GM23338 (cell line): Measurements from ENCODE around the gene TMC3. TPM values are rescaled to one million over a fixed set of nuclear protein-coding genes. Genes with fewer than 3 reads are reported as not detected.

Source experiments
- ATAC-seq: fragments of 200-7000 bp; cut with Tn5 transposase; 3 replicates; pipeline ENCODE4 v1.9.1; 2020
- DNase-seq: peaks from one replicate; pipeline ENCODE4 v3.0.0-alpha.2; 2015; ENCODE audit warnings: low spot score
- H2AFZ ChIP-seq: fragments of 200-600 bp; sonication (generic); 2 replicates; pipeline ENCODE4 v1.8.0; 2016; ENCODE audit warnings: antibody characterized with exemption, mild to moderate bottlenecking, moderate library complexity
- H3F3A ChIP-seq: fragments of 200-600 bp; sonication (generic); replicated peaks from 2 replicates; pipeline ENCODE4 v1.8.0; 2017; ENCODE audit warnings: antibody characterized with exemption, mixed run types, low read depth
- H3K27ac ChIP-seq: fragments of 200-600 bp; sonication (generic); 2 replicates; pipeline ENCODE4 v1.6.1; 2016; ENCODE audit warnings: low read depth
- H3K27me3 ChIP-seq: fragments of 200-600 bp; sonication (generic); 2 replicates; pipeline ENCODE4 v1.8.0; 2016; ENCODE audit warnings: mild to moderate bottlenecking, mixed run types, moderate library complexity; ENCODE audit not compliant: insufficient read depth
- H3K36me3 ChIP-seq: fragments of 200-600 bp; sonication (generic); 2 replicates; pipeline ENCODE4 v1.8.0; 2016; ENCODE audit warnings: mild to moderate bottlenecking; ENCODE audit not compliant: insufficient read depth
- H3K4me1 ChIP-seq: fragments of 200-600 bp; sonication (generic); 2 replicates; pipeline ENCODE4 v1.8.0; 2016; ENCODE audit warnings: mild to moderate bottlenecking, moderate library complexity; ENCODE audit not compliant: insufficient read depth
- H3K4me2 ChIP-seq: fragments of 200-600 bp; sonication (generic); 2 replicates; pipeline ENCODE4 v1.7.1; 2017; ENCODE audit warnings: mixed run types
- H3K4me3 ChIP-seq: fragments of 200-600 bp; sonication (generic); 2 replicates; pipeline ENCODE4 v1.6.1; 2016; ENCODE audit warnings: mixed run types
- H3K79me2 ChIP-seq: fragments of 200-600 bp; sonication (generic); replicated peaks from 2 replicates; pipeline ENCODE4 v1.8.0; 2017; ENCODE audit warnings: mild to moderate bottlenecking; ENCODE audit not compliant: insufficient read depth
- H3K9me2 ChIP-seq: fragments of 200-600 bp; sonication (generic); 2 replicates; pipeline ENCODE4 v1.8.0; 2017; ENCODE audit not compliant: insufficient read depth
- H4K20me1 ChIP-seq: fragments of 200-600 bp; sonication (generic); replicated peaks from 2 replicates; pipeline ENCODE4 v1.8.0; 2017; ENCODE audit warnings: mild to moderate bottlenecking; ENCODE audit not compliant: insufficient read depth
- H3K27ac Mint-ChIP-seq: 2 replicates; pipeline ENCODE4 v1.8.0; 2020; ENCODE audit warnings: inconsistent platforms, mild to moderate bottlenecking, moderate library complexity, mixed read lengths
- H3K27me3 Mint-ChIP-seq: 3 replicates; pipeline ENCODE4 v1.8.0; 2022; ENCODE audit warnings: low read depth, mild to moderate bottlenecking, moderate library complexity, mixed read lengths, inconsistent platforms; ENCODE audit not compliant: insufficient read depth, poor library complexity
- H3K36me3 Mint-ChIP-seq: 3 replicates; pipeline ENCODE4 v1.8.0; 2021; ENCODE audit warnings: low read depth, mild to moderate bottlenecking, inconsistent platforms, moderate library complexity, mixed read lengths
- H3K4me1 Mint-ChIP-seq: 3 replicates; pipeline ENCODE4 v1.8.0; 2020; ENCODE audit warnings: mild to moderate bottlenecking, inconsistent platforms, mixed read lengths
- H3K4me3 Mint-ChIP-seq: 3 replicates; pipeline ENCODE4 v1.8.0; 2021; ENCODE audit warnings: moderate library complexity, mild to moderate bottlenecking, inconsistent platforms, mixed read lengths
- H3K9me3 Mint-ChIP-seq: 3 replicates; pipeline ENCODE4 v1.8.0; 2020; ENCODE audit warnings: moderate library complexity, mild to moderate bottlenecking, inconsistent platforms, mixed read lengths
- EZH2phosphoT487 ChIP-seq: fragments of 200-600 bp; sonication (generic); IDR thresholded peaks from one replicate; pipeline ENCODE4 v1.8.1; 2018; ENCODE audit warnings: antibody characterized with exemption; ENCODE audit not compliant: unreplicated experiment
- JUNB ChIP-seq: IDR thresholded peaks from one replicate; pipeline ENCODE4 v1.6.1; 2016; ENCODE audit warnings: antibody characterized with exemption; ENCODE audit not compliant: unreplicated experiment
- NANOG ChIP-seq: IDR thresholded peaks from 2 replicates; pipeline ENCODE4 v1.6.1; 2016; ENCODE audit warnings: antibody characterized with exemption, borderline replicate concordance
- POLR2AphosphoS5 ChIP-seq: IDR thresholded peaks from 2 replicates; pipeline ENCODE4 v1.6.1; 2016; ENCODE audit warnings: antibody characterized with exemption, low read depth
- STAT1 ChIP-seq: IDR thresholded peaks from one replicate; pipeline ENCODE4 v1.6.1; 2016; ENCODE audit warnings: antibody characterized with exemption; ENCODE audit not compliant: unreplicated experiment
- ZNF331 ChIP-seq: fragments of 250-450 bp; sonication (Bioruptor Pico); IDR thresholded peaks from 2 replicates; pipeline ENCODE4 v1.5.0; 2020; ENCODE audit warnings: low read depth, mild to moderate bottlenecking, moderate library complexity
- polyA plus RNA-seq: library from polyadenylated mRNA; unstranded; fragments of >200 nt; fragmentation: Nextera tagmentation; extraction: Ambion mirVana; gene quantifications from 2 replicates; pipeline ENCODE4 v1.2.1, GENCODE V29; 2016
- total RNA-seq: library from RNA; depleted of rRNA; stranded (reverse); fragments of >200 nt; shearing (Covaris generic); gene quantifications from 2 replicates; pipeline ENCODE4 v1.2.3, GENCODE V29; 2014
- TF ChIP-seq, protein P1 (sequence below), 2 experiments: fragments of 200-600 bp in 1 of 2; sonication (generic) in 1 of 2; conservative IDR thresholded peaks; 2 replicates each; pipeline versions ENCODE4 v1.5.1 to v1.6.1; 2016 to 2017; ENCODE audit warnings: antibody characterized with exemption in 2 of 2, low read depth in 2 of 2, mild to moderate bottlenecking in 2 of 2, moderate library complexity in 1 of 2
- TF ChIP-seq, protein P2 (sequence below): IDR thresholded peaks from 2 replicates; pipeline ENCODE4 v1.6.1; 2016; ENCODE audit warnings: antibody characterized with exemption
- TF ChIP-seq, protein P3 (sequence below): fragments of 250-450 bp; sonication (Bioruptor Pico); IDR thresholded peaks from 2 replicates; pipeline ENCODE4 v1.5.0; 2020; ENCODE audit warnings: mild to moderate bottlenecking, moderate library complexity

Gene TMC3
- total and polyA plus RNA-seq, 2 experiments from 2014 or later = 0.10 TPM; not detected in 1

DNA sequence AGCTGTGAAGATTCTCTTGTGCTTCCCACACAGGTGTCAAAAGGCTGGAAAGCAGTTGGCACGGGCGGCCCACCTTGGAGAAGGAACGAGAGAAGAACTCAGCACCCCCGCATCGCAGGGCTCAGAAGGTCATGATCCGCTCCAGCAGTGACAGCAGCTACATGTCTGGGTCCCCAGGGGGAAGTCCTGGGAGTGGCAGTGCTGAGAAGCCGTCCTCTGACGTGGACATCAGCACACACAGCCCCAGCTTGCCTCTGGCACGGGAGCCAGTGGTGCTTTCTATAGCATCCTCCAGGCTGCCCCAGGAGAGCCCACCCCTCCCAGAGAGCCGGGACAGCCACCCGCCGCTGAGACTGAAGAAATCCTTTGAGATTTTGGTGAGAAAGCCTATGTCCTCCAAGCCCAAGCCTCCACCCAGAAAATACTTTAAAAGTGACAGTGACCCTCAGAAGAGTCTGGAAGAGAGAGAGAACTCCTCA lies 81.5 kb downstream of the TMC3 start (continued):
- TF ChIP-seq, protein P1, sequence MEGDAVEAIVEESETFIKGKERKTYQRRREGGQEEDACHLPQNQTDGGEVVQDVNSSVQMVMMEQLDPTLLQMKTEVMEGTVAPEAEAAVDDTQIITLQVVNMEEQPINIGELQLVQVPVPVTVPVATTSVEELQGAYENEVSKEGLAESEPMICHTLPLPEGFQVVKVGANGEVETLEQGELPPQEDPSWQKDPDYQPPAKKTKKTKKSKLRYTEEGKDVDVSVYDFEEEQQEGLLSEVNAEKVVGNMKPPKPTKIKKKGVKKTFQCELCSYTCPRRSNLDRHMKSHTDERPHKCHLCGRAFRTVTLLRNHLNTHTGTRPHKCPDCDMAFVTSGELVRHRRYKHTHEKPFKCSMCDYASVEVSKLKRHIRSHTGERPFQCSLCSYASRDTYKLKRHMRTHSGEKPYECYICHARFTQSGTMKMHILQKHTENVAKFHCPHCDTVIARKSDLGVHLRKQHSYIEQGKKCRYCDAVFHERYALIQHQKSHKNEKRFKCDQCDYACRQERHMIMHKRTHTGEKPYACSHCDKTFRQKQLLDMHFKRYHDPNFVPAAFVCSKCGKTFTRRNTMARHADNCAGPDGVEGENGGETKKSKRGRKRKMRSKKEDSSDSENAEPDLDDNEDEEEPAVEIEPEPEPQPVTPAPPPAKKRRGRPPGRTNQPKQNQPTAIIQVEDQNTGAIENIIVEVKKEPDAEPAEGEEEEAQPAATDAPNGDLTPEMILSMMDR (conservative IDR thresholded peaks at IDR 0.05; ENCODE audit: low read depth in 2 of 2) = no peak
- TF ChIP-seq, protein P2, sequence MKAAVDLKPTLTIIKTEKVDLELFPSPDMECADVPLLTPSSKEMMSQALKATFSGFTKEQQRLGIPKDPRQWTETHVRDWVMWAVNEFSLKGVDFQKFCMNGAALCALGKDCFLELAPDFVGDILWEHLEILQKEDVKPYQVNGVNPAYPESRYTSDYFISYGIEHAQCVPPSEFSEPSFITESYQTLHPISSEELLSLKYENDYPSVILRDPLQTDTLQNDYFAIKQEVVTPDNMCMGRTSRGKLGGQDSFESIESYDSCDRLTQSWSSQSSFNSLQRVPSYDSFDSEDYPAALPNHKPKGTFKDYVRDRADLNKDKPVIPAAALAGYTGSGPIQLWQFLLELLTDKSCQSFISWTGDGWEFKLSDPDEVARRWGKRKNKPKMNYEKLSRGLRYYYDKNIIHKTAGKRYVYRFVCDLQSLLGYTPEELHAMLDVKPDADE = no peak
- no peak for TF ChIP-seq ZNF331 (CRISPR knock-in tag)
- TF ChIP-seq, protein P3, sequence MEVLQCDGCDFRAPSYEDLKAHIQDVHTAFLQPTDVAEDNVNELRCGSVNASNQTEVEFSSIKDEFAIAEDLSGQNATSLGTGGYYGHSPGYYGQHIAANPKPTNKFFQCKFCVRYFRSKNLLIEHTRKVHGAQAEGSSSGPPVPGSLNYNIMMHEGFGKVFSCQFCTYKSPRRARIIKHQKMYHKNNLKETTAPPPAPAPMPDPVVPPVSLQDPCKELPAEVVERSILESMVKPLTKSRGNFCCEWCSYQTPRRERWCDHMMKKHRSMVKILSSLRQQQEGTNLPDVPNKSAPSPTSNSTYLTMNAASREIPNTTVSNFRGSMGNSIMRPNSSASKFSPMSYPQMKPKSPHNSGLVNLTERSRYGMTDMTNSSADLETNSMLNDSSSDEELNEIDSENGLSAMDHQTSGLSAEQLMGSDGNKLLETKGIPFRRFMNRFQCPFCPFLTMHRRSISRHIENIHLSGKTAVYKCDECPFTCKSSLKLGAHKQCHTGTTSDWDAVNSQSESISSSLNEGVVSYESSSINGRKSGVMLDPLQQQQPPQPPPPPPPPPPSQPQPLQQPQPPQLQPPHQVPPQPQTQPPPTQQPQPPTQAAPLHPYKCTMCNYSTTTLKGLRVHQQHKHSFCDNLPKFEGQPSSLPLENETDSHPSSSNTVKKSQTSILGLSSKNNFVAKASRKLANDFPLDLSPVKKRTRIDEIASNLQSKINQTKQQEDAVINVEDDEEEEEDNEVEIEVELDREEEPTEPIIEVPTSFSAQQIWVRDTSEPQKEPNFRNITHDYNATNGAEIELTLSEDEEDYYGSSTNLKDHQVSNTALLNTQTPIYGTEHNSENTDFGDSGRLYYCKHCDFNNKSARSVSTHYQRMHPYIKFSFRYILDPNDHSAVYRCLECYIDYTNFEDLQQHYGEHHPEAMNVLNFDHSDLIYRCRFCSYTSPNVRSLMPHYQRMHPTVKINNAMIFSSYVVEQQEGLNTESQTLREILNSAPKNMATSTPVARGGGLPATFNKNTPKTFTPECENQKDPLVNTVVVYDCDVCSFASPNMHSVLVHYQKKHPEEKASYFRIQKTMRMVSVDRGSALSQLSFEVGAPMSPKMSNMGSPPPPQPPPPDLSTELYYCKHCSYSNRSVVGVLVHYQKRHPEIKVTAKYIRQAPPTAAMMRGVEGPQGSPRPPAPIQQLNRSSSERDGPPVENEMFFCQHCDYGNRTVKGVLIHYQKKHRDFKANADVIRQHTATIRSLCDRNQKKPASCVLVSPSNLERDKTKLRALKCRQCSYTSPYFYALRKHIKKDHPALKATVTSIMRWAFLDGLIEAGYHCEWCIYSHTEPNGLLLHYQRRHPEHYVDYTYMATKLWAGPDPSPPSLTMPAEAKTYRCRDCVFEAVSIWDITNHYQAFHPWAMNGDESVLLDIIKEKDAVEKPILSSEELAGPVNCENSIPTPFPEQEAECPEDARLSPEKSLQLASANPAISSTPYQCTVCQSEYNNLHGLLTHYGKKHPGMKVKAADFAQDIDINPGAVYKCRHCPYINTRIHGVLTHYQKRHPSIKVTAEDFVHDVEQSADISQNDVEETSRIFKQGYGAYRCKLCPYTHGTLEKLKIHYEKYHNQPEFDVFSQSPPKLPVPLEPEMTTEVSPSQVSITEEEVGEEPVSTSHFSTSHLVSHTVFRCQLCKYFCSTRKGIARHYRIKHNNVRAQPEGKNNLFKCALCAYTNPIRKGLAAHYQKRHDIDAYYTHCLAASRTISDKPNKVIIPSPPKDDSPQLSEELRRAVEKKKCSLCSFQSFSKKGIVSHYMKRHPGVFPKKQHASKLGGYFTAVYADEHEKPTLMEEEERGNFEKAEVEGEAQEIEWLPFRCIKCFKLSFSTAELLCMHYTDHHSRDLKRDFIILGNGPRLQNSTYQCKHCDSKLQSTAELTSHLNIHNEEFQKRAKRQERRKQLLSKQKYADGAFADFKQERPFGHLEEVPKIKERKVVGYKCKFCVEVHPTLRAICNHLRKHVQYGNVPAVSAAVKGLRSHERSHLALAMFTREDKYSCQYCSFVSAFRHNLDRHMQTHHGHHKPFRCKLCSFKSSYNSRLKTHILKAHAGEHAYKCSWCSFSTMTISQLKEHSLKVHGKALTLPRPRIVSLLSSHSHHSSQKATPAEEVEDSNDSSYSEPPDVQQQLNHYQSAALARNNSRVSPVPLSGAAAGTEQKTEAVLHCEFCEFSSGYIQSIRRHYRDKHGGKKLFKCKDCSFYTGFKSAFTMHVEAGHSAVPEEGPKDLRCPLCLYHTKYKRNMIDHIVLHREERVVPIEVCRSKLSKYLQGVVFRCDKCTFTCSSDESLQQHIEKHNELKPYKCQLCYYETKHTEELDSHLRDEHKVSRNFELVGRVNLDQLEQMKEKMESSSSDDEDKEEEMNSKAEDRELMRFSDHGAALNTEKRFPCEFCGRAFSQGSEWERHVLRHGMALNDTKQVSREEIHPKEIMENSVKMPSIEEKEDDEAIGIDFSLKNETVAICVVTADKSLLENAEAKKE (CRISPR knock-in tag) = no peak
- TF ChIP-seq NANOG = no peak

DNA sequence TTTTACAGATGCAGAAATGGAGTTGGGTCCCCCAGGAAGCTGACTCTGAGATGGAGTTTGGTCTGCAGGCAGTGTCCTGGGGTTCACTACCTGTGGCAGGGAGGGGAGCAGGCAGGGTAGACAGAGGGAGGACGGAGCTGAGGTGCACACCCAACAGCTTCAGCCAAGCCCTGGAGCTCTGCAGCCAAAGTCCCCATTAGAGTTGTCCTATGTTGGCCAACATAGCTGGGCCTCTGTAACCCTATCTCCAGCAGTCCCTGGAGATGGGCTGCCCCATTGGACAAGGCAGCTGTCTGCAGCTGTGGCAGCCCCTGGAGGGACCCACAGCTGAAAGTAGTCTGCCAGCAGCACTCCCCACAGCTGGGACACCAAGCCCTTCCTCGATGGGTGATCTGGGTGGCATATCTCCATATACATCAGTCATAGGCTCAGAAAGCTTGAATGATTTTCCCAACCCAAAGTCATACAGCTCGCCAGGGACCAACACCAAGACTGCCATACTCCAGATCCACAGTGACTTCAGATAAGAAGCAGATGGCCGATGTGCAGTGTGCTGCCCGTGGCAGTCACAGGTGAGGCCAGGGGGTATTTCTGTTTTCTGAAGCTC lies 82.0 kb downstream of the TMC3 start:
- Mint-ChIP-seq H3K36me3 (no peaks in the 10 kb centered on the region), H3K4me3 (no peak overlapping the region), H3K9me3 (no peaks in the 10 kb centered on the region), H3K4me1 (peaks cover 23% of the 10 kb centered on the region), H3K27ac (no peak overlapping the region), H3K27me3 (peaks cover 7% of the 10 kb centered on the region)
- Histone ChIP-seq H3F3A (no peaks in the 10 kb centered on the region), H3K9me2 (no peaks in the 10 kb centered on the region), H3K4me3 (no peak overlapping the region), H2AFZ (no peak overlapping the region), H4K20me1 (no peaks in the 10 kb centered on the region), H3K36me3 (no peaks in the 10 kb centered on the region), H3K4me1 (no peaks in the 10 kb centered on the region), H3K79me2 (no peaks in the 10 kb centered on the region), H3K27ac (no peak overlapping the region), H3K27me3 (no peaks in the 10 kb centered on the region), H3K4me2 (no peak overlapping the region)
- DNase-seq (no peak), ATAC-seq (no peak)
- TF ChIP-seq, protein P1 (conservative IDR thresholded peaks at IDR 0.05; ENCODE audit: low read depth in 2 of 2) = no peak
- TF ChIP-seq EZH2phosphoT487 (no peak), JUNB (no peak), POLR2AphosphoS5 (no peak), ZNF331 (CRISPR knock-in tag) (no peak), STAT1 (no peak)
